Measurements from ENCODE around the gene IL17D.

DNA sequence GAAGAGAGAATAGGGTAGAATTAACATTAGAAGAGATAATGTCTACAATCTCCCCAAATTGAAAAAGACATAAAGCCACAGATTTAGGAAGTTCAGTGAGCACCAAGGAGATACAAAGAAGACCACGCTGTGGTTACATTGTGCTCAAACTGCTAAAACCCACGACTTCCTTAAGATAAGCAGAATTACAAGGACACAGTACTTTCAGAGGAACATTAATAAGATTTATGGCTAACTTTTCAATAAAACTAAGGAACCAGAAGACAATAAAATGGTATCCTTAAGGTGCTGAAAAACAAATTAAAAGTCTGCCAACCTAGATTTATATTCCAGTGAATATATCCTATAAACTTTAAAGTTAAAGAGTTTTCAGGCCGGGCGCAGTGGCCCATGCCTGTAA lies 7.4 kb upstream of the IL17D start:
- TF ChIP-seq, protein P1, sequence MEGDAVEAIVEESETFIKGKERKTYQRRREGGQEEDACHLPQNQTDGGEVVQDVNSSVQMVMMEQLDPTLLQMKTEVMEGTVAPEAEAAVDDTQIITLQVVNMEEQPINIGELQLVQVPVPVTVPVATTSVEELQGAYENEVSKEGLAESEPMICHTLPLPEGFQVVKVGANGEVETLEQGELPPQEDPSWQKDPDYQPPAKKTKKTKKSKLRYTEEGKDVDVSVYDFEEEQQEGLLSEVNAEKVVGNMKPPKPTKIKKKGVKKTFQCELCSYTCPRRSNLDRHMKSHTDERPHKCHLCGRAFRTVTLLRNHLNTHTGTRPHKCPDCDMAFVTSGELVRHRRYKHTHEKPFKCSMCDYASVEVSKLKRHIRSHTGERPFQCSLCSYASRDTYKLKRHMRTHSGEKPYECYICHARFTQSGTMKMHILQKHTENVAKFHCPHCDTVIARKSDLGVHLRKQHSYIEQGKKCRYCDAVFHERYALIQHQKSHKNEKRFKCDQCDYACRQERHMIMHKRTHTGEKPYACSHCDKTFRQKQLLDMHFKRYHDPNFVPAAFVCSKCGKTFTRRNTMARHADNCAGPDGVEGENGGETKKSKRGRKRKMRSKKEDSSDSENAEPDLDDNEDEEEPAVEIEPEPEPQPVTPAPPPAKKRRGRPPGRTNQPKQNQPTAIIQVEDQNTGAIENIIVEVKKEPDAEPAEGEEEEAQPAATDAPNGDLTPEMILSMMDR (IDR thresholded peaks at IDR 0.05), result no peak
- TF ChIP-seq ZNF396 (CRISPR knock-in tag; IDR thresholded peaks at IDR 0.05; ENCODE audit: borderline replicate concordance) (no peak), RORB (CRISPR knock-in tag; IDR thresholded peaks at IDR 0.05) (no peak), CREB1 (CRISPR knock-in tag; IDR thresholded peaks at IDR 0.05) (no peak), RELA (CRISPR knock-in tag; IDR thresholded peaks at IDR 0.05; ENCODE audit: borderline replicate concordance) (no peak), CREM (CRISPR knock-in tag; IDR thresholded peaks at IDR 0.05) (no peak), ZBTB21 (CRISPR knock-in tag; IDR thresholded peaks at IDR 0.05; ENCODE audit: borderline replicate concordance) (no peak), FOXP1 (CRISPR knock-in tag; IDR thresholded peaks at IDR 0.05; ENCODE audit: borderline replicate concordance) (no peak), ZNF121 (CRISPR knock-in tag; IDR thresholded peaks at IDR 0.05) (no peak), ZNF219 (CRISPR knock-in tag; IDR thresholded peaks at IDR 0.05; ENCODE audit: borderline replicate concordance) (no peak)
- TF ChIP-seq, protein P2, sequence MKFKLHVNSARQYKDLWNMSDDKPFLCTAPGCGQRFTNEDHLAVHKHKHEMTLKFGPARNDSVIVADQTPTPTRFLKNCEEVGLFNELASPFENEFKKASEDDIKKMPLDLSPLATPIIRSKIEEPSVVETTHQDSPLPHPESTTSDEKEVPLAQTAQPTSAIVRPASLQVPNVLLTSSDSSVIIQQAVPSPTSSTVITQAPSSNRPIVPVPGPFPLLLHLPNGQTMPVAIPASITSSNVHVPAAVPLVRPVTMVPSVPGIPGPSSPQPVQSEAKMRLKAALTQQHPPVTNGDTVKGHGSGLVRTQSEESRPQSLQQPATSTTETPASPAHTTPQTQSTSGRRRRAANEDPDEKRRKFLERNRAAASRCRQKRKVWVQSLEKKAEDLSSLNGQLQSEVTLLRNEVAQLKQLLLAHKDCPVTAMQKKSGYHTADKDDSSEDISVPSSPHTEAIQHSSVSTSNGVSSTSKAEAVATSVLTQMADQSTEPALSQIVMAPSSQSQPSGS (CRISPR knock-in tag; IDR thresholded peaks at IDR 0.05; ENCODE audit: borderline replicate concordance, low read depth), result no peak
- TF ChIP-seq, protein P3, sequence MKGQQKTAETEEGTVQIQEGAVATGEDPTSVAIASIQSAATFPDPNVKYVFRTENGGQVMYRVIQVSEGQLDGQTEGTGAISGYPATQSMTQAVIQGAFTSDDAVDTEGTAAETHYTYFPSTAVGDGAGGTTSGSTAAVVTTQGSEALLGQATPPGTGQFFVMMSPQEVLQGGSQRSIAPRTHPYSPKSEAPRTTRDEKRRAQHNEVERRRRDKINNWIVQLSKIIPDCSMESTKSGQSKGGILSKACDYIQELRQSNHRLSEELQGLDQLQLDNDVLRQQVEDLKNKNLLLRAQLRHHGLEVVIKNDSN (CRISPR knock-in tag; IDR thresholded peaks at IDR 0.05), result no peak
- TF ChIP-seq, protein P4, sequence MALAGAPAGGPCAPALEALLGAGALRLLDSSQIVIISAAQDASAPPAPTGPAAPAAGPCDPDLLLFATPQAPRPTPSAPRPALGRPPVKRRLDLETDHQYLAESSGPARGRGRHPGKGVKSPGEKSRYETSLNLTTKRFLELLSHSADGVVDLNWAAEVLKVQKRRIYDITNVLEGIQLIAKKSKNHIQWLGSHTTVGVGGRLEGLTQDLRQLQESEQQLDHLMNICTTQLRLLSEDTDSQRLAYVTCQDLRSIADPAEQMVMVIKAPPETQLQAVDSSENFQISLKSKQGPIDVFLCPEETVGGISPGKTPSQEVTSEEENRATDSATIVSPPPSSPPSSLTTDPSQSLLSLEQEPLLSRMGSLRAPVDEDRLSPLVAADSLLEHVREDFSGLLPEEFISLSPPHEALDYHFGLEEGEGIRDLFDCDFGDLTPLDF (CRISPR knock-in tag; IDR thresholded peaks at IDR 0.05), result no peak
- TF ChIP-seq, protein P5, sequence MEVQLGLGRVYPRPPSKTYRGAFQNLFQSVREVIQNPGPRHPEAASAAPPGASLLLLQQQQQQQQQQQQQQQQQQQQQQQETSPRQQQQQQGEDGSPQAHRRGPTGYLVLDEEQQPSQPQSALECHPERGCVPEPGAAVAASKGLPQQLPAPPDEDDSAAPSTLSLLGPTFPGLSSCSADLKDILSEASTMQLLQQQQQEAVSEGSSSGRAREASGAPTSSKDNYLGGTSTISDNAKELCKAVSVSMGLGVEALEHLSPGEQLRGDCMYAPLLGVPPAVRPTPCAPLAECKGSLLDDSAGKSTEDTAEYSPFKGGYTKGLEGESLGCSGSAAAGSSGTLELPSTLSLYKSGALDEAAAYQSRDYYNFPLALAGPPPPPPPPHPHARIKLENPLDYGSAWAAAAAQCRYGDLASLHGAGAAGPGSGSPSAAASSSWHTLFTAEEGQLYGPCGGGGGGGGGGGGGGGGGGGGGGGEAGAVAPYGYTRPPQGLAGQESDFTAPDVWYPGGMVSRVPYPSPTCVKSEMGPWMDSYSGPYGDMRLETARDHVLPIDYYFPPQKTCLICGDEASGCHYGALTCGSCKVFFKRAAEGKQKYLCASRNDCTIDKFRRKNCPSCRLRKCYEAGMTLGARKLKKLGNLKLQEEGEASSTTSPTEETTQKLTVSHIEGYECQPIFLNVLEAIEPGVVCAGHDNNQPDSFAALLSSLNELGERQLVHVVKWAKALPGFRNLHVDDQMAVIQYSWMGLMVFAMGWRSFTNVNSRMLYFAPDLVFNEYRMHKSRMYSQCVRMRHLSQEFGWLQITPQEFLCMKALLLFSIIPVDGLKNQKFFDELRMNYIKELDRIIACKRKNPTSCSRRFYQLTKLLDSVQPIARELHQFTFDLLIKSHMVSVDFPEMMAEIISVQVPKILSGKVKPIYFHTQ (CRISPR knock-in tag; IDR thresholded peaks at IDR 0.05), result no peak
